GM19328 (cell line): Measurements from ENCODE around the gene SIAH1.
A peak's percentile ranks its signal among the peaks of the same experiment; 100 is the strongest.
"Not testable (repeated sequence)": the region's sequence is repeated elsewhere in the genome, so short reads cannot be mapped to it uniquely, and the experiment has no call there.

Source experiments
- ATAC-seq: cut with Tn5 transposase; IDR thresholded peaks from one replicate; pipeline ENCODE4 v1.9.1; 2021; ENCODE audit warnings: mild to moderate bottlenecking, moderate library complexity; ENCODE audit not compliant: unreplicated experiment

The SIAH1 gene

DNA sequence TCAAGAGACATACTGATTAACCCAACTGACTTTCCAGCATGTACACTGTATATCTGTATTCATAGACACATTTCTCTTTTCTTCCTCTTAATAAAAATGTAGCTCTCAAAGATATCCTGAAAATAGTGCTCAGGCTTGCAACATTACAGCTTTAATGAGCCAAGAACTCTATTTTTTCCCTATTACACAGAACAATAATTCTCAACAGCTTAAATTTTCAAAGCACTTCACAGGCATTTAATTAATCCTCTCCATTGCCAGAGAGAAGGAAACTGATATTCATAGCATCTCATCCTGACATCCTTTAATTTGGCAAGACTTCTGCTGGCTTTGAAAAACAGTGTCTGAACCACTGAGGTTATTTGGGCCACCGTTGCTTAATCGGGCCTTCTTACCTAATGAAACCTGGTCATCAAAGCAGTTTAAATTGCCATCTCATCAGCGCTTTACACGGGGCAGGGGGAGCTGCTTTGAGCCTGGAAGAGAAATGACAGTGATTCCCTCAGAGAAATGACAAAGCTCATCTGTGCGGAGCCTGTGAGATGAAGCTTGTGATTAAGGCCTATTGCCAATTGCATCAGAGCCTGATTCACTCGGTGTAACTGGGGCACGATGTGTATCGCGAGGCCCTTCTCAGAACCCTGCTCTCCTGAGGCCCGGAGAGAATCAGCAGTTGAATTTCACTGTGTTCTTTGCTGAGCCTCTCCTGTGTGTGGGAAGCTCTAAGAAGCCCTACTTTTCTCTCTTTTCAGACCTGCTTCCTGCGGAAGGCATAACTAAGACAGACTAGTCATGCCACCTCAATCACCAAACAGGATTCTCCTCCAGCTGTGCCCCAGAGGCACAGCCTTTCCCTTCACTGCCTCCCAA, 8.5 kb upstream of the SIAH1 start:
- ATAC-seq: no peak

DNA sequence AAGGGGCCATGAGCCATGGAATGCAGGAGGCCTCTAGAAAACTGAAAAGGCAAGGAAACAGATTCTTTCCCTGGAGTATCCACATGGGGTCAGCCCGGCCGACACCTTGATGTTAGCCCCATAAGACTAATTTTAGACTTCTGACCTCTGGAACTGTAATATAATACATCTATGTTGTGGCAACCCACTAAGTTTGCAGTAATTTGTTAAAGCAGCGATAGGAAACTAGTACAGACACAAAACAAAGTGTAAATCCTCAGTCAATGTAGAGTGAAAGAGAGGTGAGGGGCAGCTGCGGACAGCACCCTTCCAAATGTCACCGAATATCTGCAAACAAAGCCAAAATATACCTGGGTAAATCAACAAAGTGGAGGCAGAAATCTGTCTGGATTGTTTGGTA, 7.2 kb upstream of the SIAH1 start:
- no peak for ATAC-seq

DNA sequence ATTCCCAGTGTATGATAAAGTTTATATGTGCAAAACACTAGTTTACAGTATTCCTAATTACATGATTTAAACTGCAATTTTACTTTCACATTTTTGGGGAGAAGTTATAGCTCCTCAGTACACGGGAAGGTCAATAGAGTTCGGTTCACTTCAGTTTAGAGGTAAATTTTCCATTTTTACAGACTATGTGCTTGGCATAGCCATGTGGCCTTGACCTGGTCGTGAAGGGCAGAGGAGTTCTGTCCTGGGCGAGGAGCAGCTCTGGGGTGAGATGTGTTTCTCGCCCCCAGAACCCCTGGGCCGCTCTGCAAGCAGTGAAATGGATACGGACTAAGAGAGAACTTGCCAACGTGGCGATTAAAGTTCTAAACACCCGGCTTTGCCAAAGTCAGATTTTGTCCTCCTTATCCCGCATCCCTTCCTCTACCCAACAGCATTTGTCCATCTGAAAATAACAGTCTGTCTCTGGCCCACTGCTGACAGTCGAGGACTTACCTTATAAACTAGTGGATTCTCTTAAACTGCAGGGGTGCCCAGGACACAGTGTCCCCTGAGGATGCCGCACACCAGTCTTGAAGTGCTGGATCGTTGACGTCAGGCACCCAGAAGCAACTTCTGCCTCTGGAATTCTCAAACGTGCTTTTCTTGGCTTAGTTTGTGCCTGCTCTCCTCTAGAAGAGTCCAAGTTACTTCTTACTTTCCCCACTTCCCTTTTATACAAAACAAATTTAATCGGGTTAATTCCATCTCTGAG, 1.5 kb upstream of the SIAH1 start:
- no peak for ATAC-seq

DNA sequence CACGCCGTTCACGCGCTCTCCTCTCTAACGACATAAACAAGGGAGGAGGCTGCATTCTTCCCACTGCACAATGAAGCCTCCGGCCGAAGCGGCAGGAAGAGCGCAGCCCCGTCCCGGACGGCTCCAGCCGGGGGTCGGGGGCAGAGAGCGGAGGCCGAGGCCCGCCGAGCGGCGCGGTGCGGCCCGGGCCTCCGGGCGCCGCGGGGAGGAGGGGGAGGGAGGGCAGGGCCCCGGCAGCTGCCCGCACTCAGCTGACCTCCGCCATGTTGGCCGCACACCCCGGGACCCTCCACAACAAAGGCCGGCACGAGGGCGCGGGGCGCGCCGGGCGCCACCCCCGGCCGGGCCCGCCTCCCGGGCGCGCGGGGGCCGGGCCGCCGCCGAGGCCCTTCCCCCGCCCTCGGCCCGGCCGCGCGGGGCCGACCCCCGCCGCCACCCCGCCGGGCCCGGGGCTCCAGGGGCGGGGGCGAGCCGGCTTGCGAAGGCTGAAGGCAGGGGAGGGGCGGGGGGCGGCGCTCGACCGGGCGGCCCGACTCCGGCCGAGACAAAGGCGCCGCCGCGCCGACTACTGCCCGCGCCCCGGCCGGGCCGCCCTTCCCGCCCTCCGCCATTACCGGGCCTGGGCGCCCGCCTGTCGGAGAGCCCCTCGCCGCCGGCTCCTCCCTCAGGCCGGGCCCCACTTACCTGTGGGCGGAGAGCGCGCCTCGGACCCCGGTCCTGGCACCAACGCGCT, 527 bp downstream of the SIAH1 start:
- peak; percentile 60 for ATAC-seq

DNA sequence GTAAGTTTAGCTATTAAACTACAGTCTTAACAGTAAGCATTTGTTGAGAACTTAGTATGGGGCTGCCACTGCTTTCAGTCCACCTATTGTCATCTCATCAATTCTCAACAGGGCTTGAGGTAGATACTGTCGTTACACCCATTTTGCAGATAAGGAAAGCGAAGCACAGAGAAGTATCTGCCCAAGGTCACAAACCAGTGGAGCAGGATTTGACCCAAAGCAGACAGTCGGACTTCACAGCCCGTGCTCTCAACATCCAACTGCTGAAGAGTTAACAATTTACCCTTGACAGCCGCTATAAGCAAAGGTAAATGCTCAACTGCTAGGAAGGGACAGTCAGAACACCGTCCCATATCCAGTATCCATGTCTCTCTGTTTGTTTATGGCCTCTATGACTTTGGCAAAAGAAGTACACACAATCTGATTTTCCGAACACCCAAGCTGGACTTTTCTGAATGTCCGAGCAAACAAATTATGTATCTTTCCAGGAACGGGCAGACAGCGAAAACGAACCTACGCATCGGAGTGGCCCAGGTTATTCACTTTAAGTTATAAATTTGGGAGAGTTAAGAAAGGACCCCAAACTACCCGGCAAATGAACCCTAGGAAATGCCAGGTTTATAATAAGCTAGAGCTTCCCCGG, 1.2 kb downstream of the SIAH1 start:
- no peak for ATAC-seq

DNA sequence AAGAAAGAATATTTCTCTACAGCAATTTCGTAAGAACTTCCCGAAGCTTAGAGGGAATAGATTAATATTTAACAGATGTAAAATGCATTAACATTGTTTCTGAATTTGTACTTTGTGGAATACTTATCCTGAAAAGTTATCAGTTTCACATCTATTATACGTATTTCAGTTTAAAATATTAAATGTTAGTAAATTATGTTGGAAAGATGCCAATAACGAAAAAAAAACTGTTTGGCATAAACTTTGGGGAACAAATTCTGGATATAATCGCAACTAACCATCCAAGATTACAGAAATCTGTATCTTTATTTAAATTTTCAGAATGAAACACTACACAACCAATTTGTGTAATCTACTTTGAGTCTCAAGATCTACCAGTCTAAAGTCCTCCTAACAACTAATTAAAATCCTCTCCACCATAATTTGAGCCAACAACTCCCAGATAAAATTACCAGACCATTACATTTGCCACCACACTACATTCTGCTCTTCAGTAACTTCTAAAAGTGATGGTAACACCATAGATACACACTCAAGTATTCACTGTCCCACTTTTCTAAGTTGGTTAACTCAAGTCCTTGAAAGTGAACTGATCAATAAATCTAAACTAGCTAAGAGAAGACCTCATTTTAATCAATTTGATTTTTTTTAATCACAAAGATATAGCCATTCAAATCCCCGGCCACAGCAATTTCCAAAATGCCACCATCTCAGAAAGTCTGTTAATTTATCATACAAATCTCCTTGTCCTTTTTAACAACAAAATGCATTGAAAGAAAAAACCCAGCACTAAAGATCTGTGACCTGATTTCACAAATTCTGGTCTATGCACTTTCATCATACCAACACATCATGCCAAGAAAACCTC, 2.0 kb downstream of the SIAH1 start:
- ATAC-seq: no peak

DNA sequence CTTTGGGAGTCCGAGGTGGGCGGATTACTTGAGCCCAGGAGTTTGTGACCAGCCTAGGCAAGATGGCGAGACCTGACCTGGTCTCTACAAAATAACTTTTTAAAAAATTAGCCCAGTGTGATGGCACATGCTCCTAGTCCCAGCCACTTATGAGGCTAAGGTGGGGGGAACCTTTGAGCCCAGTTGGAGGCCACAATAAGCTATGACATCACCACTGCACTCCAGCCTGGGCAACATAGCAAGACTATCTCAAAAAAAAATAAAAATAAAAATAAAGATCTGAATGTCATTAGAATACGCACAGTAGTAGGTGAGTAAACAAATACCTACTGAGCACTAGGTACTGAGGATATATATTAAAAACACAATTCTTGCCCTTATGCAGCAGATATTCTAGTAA, 3.1 kb downstream of the SIAH1 start:
- no peak for ATAC-seq

DNA sequence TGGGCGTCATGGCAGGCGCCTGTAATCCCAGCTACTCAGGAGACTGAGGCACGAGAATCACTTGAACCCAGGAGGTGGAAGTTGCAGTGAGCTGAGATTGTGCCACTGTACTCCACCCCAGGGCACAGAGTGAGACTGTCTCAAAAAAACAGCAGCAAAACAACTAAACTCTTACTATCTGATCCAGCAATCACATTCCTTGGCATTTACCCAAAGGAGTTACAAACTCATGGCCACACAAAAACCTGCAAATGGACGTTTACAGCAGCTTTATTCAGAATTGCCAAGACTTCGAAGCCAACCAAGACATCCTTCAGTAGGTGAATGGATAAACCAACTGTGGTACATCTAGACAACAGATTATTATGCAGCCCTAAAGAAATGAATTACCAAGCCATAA, 4.0 kb downstream of the SIAH1 start:
- ATAC-seq: no peak

DNA sequence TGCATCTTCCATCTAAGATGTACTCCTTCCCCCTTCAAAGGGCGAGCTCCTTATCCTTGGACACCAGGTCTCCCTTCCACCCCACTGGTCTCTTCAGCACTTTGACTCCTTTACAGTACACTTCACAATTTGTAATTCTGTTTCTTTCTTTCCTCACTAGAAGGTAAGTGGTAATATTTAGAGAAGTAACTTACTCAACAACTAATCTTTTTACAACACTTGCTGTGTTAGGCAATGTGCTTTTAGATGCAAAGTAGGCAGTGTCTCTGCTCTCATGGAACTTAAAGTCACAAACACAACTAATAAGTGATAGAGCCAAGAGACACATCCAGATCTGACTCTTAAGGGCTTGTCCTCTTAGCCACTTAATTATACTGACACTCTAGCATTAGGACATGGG, 6.4 kb downstream of the SIAH1 start:
- no peak for ATAC-seq

DNA sequence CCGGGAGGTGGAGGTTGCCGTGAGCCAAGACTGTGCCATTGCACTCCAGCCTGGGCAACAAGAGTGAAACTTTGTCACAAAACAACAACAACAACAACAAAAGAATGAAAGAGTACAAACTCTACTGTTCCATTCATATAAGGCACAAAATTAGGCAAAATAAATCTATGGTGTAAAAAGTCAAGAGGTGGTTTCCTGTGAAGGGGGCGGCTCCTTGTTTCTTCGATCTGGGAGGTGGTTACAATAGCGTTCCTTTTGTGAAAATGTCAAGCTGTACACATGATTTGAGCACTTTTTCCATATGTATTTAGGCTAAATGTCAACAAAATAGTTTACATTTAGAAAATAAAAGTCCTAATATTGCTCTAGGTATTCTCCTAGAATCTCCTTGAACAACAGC, 6.9 kb downstream of the SIAH1 start:
- no peak for ATAC-seq

DNA sequence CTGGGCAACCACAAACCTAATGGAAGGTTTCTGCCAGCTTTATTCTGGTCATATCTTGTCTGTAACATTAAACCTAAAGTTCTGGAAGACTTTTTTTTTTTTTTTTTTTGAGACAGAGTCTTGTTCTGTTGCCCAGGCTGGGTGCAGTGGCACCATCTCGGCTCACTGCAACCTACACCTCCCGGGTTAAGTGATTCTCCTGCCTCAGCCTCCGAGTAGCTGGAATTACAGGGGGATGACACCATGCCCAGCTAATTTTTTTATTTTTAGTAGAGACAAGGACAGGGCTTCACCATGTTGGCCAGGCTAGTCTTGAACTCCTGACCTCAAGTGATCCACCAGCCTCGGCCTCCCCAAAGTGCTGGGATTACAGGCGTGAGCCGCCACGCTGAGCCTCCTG, 7.9 kb downstream of the SIAH1 start:
- ATAC-seq: not testable (repeated sequence)

DNA sequence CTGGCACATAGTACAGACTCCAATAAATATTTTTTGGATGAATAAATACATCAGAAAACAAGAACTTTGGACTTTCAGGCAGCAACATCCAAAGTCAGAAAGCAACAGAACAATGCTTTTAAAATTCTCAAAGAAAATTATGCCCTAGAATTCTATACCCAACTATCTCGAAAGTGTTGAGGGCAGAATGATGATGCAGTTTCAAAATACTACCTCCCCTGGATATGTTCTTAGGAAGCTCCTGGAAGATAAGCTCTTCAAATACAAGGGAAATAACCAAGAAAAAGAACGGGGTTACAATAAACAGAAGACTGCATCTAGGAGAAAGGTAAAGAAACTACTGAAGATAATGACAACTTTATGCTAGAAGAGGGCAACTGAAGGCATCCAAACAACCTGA, 11.0 kb downstream of the SIAH1 start:
- ATAC-seq: no peak

DNA sequence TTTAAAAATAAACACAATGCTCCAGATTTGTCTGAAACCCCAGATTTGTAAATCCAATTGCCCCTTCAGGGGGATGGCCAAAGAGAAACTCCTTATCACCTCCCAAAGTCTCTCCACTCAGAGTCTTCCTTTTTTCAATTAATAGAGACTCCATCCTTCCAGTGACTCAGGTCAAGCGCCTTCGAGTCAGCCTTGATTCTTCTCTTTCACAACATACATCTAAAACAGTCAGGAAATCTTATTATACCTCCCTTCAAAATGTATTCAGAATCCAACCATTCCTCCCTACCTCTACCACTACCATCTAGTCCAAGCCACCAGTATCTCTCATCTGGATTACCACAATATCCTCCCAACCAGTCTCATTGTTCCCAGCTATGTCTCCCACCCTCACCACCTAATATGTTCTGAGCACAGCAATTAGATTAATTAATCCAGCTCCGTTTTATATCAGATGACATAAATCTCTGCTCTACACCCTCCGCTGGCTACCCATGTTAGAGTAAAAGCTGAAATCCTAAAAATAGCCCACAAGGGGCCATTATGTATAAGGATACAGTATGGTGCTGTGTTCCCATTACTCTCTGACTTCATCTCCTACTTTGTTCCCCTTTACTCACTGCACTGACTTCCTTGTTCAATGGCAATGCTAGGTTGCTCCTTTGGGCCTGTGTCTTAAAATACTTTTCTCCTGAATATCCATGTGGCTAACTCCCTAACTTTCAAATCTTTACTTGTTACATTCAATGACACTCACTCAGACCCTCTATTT, 11.8 kb downstream of the SIAH1 start:
- ATAC-seq: no peak

DNA sequence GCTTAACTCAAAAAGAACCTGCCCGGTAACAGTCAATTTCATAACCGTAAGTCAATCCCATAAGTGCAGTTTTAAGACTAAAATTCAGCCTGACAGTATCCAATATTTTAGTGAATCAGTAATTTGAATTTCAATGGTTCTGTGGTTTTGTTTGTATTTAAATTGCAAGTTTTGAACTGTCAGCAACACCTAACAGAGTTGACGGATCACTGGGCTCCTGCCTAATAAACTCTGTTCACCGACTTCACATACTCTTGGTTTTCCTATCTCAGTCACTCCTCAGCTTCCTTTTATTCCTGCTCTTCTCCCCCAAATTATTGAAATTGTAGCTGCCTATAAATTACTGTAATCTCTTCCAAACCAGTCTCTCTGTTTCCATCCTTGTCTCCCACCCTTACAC, 12.5 kb downstream of the SIAH1 start:
- ATAC-seq: no peak

DNA sequence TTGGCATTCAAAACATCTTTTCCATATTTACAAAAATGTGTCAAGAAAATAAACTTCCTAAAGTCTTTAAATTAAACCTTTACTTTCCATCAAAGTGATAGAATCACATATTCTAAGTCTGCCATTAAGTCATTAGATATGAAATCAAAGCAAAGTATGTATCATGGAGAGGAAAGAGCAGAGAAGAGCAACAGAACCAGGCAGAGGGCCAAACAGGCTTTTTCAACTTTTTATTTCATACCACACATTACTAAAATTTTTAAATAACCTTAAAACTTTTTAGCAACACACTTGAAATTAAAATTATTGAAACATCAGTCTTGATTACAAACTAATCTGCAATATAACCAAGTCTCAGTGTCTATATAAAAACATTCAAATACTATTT, 13.8 kb downstream of the SIAH1 start:
- no peak for ATAC-seq

DNA sequence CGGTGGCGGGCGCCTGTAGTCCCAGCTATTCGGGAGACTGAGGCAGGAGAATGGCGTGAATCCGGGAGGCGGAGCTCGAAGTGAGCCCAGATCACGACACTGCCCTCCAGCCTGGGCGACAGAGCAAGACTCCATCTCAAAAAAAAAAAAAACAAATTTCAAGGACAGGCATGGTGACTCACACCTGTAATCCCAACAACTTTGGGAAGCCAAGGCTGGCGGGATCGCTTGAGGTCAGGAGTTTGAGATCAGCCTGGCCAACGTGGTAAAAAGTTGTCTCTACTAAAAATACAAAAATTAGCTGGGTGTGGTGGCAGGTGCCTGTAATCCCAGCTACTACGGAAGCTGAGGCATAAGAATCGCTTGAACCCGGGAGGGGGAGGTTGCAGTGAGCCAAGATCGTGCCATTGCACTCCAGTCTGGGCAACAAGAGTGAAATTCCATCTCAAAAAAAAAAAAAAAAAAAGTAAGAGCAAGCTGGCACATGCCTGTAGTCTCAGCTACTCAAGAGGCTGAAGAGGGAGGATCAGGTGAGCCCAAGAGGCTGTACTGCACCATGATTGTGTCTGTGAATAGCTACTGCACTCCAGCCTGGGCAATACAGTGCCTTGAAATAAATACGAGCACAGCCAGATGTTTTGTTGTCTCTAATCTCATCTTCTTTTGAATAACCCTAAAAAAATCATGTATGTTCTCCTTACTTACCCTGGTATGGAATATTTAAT, 14.4 kb downstream of the SIAH1 start:
- ATAC-seq: not testable (repeated sequence)

DNA sequence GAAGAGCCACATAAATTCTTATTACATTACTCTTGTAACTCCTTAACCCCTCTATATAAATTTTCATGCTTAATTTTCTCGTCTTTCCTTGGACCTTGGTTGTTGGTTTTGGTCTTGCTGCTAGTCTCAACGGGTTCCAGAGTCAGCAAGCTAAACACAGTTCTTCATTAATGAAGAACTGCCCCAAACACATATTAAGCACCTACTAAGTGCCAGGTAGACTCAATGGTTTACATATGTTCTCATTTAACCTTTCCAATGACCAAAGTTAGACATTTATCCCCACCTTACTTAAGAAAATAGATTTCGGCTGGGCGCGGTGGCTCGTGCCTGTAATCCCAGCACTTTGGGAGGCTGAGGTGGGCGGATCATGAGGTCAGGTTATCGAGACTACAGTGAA, 15.0 kb downstream of the SIAH1 start:
- no peak for ATAC-seq

DNA sequence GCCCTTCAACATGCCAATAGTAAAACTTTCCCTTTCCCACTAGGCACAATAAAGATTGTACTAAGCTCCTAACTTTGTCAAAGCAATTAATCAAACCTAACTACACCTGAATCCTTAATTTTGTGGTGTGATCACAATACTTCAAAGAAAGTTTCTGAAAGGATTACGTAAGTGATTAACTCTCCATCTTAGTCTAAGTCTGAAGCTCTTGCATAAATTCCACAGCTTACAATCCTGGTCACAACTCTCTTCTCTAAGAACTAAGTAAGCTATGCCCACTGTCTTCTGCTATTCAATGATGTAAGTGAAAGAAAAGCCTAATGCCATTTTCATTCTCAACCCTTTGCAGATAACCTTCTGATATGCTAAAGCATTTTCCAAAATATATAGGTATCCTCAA, 15.4 kb downstream of the SIAH1 start:
- ATAC-seq: no peak
